Activated naive CD4-positive, alpha-beta T cell treated with Interleukin-2 at 50 U/mL for 16 hours (primary cell): Measurements from ENCODE around the gene MAPKAP1.

Experiments used
- DNase-seq: peaks from one replicate; pipeline ENCODE4 v3.0.0-alpha.2; 2020

The MAPKAP1 gene

GRCh38 chr9:125672876-125673275 lies 34.1 kb downstream of the MAPKAP1 start:
- no peak for DNase-seq

- DNase-seq: no peak
Observed at GRCh38 chr9:125663127-125663526, 43.9 kb downstream of the MAPKAP1 start.

GRCh38 chr9:125660557-125660956 lies 46.5 kb downstream of the MAPKAP1 start:
- no peak for DNase-seq

GRCh38 chr9:125659954-125660353 lies 47.1 kb downstream of the MAPKAP1 start:
- no peak for DNase-seq

- no peak for DNase-seq
Observed at GRCh38 chr9:125659201-125659840, 47.7 kb downstream of the MAPKAP1 start.

- DNase-seq: no peak
Observed at GRCh38 chr9:125656560-125656959, 50.4 kb downstream of the MAPKAP1 start.

GRCh38 chr9:125655691-125656410 lies 51.2 kb downstream of the MAPKAP1 start:
- no peak for DNase-seq

- no peak for DNase-seq
Observed at GRCh38 chr9:125655066-125655633, 51.9 kb downstream of the MAPKAP1 start.

GRCh38 chr9:125654121-125654520 lies 52.9 kb downstream of the MAPKAP1 start:
- DNase-seq: no peak

- no peak for DNase-seq
Observed at GRCh38 chr9:125653325-125653724, 53.7 kb downstream of the MAPKAP1 start.

- DNase-seq: no peak
Observed at GRCh38 chr9:125652759-125653158, 54.2 kb downstream of the MAPKAP1 start.

- no peak for DNase-seq
Observed at GRCh38 chr9:125652233-125652594, 54.8 kb downstream of the MAPKAP1 start.

GRCh38 chr9:125651576-125652232 lies 55.3 kb downstream of the MAPKAP1 start:
- DNase-seq: no peak

GRCh38 chr9:125650271-125650737 lies 56.7 kb downstream of the MAPKAP1 start:
- DNase-seq: peak; percentile 9

GRCh38 chr9:125649826-125650225 lies 57.2 kb downstream of the MAPKAP1 start:
- no peak for DNase-seq

- DNase-seq: peak; percentile 9
Observed at GRCh38 chr9:125649315-125649714, 57.7 kb downstream of the MAPKAP1 start.

- DNase-seq: no peak
Observed at GRCh38 chr9:125648294-125648693, 58.7 kb downstream of the MAPKAP1 start.

- no peak for DNase-seq
Observed at GRCh38 chr9:125646621-125647100, 60.3 kb downstream of the MAPKAP1 start.

- no peak for DNase-seq
Observed at GRCh38 chr9:125646217-125646616, 60.8 kb downstream of the MAPKAP1 start.

GRCh38 chr9:125644819-125645507 lies 62.0 kb downstream of the MAPKAP1 start:
- no peak for DNase-seq

GRCh38 chr9:125642311-125642710 lies 64.7 kb downstream of the MAPKAP1 start:
- no peak for DNase-seq

- DNase-seq: no peak
Observed at GRCh38 chr9:125639057-125639456, 68.0 kb downstream of the MAPKAP1 start.
